ENCODE measurements around the gene COX17. TPM values are rescaled to one million over a fixed set of nuclear protein-coding genes. Genes with fewer than 3 reads are reported as not detected.
A peak's percentile ranks its signal among the peaks of the same experiment; 100 is the strongest.

COX17 gene
- total RNA-seq, 1 donor from 2014 or later = 54.4 TPM

DNA sequence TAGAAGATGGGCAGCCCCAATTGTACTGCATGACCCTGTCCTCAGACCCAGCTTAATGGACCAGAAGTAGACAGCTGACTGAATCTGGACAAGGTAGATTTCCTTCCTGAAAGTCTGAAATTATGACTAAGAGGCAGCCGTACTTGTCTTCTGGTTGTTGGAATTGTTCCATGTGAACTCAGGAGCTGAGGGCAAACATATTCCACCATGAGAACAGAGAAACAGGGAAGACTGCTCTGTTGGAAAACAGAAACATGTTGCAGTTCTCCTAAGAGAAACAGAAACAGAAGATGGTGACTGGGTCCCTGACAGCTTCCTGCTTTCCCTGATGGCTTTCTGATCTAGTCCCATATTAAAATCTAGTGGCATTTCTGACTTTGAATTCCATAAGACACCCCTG lies 41.0 kb downstream of the COX17 start:
- intact Hi-C loops (cut with DNase I) = no loop called here
- H3K9me3 ChIP-seq = no peaks in the 10 kb centered on the region
- peaks cover 44% of the 10 kb centered on the region for H3K4me1 ChIP-seq
- ATAC-seq = no peak
- no peaks in the 10 kb centered on the region for H3K27me3 ChIP-seq (ENCODE audit: low read depth)
- H3K36me3 ChIP-seq = no peaks in the 10 kb centered on the region
- TF ChIP-seq, protein P1, sequence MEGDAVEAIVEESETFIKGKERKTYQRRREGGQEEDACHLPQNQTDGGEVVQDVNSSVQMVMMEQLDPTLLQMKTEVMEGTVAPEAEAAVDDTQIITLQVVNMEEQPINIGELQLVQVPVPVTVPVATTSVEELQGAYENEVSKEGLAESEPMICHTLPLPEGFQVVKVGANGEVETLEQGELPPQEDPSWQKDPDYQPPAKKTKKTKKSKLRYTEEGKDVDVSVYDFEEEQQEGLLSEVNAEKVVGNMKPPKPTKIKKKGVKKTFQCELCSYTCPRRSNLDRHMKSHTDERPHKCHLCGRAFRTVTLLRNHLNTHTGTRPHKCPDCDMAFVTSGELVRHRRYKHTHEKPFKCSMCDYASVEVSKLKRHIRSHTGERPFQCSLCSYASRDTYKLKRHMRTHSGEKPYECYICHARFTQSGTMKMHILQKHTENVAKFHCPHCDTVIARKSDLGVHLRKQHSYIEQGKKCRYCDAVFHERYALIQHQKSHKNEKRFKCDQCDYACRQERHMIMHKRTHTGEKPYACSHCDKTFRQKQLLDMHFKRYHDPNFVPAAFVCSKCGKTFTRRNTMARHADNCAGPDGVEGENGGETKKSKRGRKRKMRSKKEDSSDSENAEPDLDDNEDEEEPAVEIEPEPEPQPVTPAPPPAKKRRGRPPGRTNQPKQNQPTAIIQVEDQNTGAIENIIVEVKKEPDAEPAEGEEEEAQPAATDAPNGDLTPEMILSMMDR (IDR thresholded peaks at IDR 0.05) = no peak
- no peak overlapping the region for H3K4me3 ChIP-seq
- no peak for DNase-seq
- peak overlapping the region; percentile 90 for H3K27ac ChIP-seq

DNA sequence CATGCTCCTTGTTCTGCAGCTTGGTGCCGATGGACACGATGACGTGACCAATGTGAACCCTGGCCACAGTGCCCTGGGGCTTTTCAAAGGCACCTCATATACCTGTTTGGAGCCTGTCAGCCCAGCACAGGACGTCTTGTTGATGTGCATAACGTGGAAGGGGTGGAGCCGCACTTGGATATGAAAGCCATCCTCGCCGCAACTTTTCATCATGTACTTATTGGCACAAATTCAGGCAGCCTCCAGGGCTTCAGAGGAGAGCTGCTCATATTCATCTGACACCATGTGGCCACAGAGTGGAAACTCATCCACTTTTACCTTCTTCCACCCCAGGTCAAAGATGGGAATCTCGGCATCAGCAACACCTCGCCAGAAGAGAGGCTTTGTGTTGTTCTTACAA lies 41.5 kb downstream of the COX17 start:
- TF ChIP-seq, protein P1 (IDR thresholded peaks at IDR 0.05) = no peak
- intact Hi-C loops (cut with DNase I) = no loop called here
- peak overlapping the region; percentile 90 for H3K27ac ChIP-seq
- no peaks in the 10 kb centered on the region for H3K27me3 ChIP-seq (ENCODE audit: low read depth)
- H3K9me3 ChIP-seq = no peaks in the 10 kb centered on the region
- no peaks in the 10 kb centered on the region for H3K36me3 ChIP-seq
- H3K4me1 ChIP-seq = peaks cover 50% of the 10 kb centered on the region
- ATAC-seq = no peak
- no peak for DNase-seq
- no peak overlapping the region for H3K4me3 ChIP-seq

DNA sequence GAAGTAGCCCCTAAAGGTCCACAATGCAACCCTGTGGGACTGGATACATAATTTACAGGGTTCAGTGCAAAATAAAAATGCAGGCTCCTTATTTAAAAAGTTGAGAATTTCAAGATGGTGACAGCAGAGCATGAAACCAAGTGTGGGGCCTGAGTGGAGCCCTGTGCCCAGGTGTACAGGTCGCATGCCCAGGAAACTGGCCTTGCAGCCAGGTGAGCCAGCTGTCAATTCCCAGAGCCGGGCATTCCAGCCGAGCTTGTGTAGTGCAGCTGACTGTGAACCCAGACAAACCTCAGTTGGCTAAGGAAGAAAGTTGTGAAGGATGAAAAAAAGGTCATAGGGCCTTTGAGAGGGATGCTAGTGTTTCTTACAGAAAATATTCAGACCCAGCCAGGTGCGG lies 44.4 kb downstream of the COX17 start:
- no peaks in the 10 kb centered on the region for H3K9me3 ChIP-seq
- ATAC-seq (no peak), DNase-seq (no peak)
- H3K4me1 ChIP-seq = peaks cover 59% of the 10 kb centered on the region
- H3K27ac ChIP-seq = no peak overlapping the region
- H3K4me3 ChIP-seq = no peak overlapping the region
- TF ChIP-seq, protein P1 (IDR thresholded peaks at IDR 0.05) = no peak
- H3K27me3 ChIP-seq (ENCODE audit: low read depth) = no peaks in the 10 kb centered on the region
- intact Hi-C loops (cut with DNase I) = no loop called here
- no peaks in the 10 kb centered on the region for H3K36me3 ChIP-seq

DNA sequence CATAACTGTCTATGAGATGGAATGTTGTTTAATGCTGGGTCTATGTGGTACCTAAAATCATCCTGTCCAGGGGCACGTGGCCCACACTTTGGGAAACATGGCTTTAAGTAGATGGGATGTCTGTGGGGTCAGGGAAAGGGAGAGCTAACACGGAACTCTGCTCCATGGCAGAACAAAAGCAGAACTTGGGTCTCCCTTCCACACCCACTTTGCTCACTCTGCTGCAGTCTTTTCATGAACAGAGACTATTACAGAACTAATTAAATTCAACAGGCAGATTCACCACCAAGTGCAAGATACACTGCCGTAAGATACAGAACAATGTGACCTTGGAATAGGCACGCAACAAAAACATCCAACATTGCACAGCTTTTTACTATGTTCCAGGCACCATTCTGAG lies 45.0 kb downstream of the COX17 start:
- Histone ChIP-seq H3K4me3 (no peak overlapping the region), H3K4me1 (peaks cover 59% of the 10 kb centered on the region), H3K36me3 (no peaks in the 10 kb centered on the region), H3K27ac (no peak overlapping the region), H3K27me3 (ENCODE audit: low read depth) (no peaks in the 10 kb centered on the region), H3K9me3 (no peaks in the 10 kb centered on the region)
- DNase-seq = no peak
- intact Hi-C loops (cut with DNase I) = no loop called here
- TF ChIP-seq, protein P1 (IDR thresholded peaks at IDR 0.05) = no peak
- ATAC-seq = no peak

DNA sequence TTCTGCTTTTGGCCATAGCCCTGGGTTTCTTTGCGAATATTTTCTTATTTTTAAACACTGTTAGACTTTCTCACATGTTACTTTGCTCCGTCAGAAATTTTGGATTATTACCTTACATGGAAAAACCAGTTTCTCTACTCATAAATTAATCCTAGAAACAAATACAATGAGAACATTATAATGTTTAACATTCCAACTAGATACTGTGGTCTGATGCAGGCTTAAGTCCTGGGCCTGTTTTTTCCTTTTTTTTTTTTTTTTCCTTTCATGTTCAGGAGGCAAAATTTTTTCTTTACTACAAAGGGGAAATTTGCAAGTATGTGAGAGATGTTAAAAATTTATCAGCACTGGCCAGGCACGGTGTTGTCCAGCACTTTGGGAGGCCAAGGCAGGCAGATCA lies 45.7 kb downstream of the COX17 start:
- intact Hi-C loops (cut with DNase I) = no loop called here
- DNase-seq (no peak), ATAC-seq (no peak)
- Histone ChIP-seq H3K27me3 (ENCODE audit: low read depth) (no peaks in the 10 kb centered on the region), H3K4me3 (no peak overlapping the region), H3K9me3 (no peaks in the 10 kb centered on the region), H3K27ac (peak overlapping the region; percentile 21), H3K4me1 (peaks cover 58% of the 10 kb centered on the region), H3K36me3 (no peaks in the 10 kb centered on the region)
- TF ChIP-seq, protein P1 (IDR thresholded peaks at IDR 0.05) = no peak

DNA sequence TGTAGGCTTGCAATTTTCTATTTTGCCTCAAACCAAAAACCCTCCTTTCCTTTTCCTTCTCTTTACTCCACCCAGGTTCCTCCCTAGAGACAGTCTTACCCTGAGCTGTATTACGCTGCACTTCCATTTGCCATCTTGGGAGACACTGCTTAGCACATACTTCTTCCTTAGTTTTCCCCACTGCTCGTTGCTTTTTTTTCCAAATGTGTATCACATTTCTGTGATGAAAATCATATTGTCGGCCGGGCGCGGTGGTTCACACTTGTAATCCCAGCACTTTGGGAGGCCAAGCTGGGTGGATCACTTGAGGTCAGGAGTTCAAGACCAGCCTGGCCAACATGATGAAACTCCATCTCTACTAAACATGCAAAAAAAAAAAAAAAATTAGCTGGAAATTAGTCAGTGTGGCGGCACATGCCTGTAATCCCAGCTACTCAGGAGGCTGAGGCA lies 46.3 kb downstream of the COX17 start:
- peak overlapping the region; percentile 54 for H3K27ac ChIP-seq
- intact Hi-C loops (cut with DNase I) = no loop called here
- H3K4me3 ChIP-seq = no peak overlapping the region
- DNase-seq = no peak
- TF ChIP-seq, protein P1 (IDR thresholded peaks at IDR 0.05) = no peak
- H3K4me1 ChIP-seq = peaks cover 56% of the 10 kb centered on the region
- no peaks in the 10 kb centered on the region for H3K36me3 ChIP-seq
- peak; percentile 21 to 45 for ATAC-seq
- no peaks in the 10 kb centered on the region for H3K9me3 ChIP-seq
- H3K27me3 ChIP-seq (ENCODE audit: low read depth) = no peaks in the 10 kb centered on the region

All from lower lobe of right lung (tissue), 2 donors.